Measurements from ENCODE around the gene MTCH1. TPM values are rescaled to one million over a fixed set of nuclear protein-coding genes. Genes with fewer than 3 reads are reported as not detected.

The MTCH1 gene
- total RNA-seq, 1 donor from 2014 or later: 163 TPM

- peaks cover 4% of the 10 kb centered on the region for H3K4me1 Mint-ChIP-seq (ENCODE audit: unreplicated experiment)
- no peaks in the 10 kb centered on the region for H3K9me3 Mint-ChIP-seq
- no peak overlapping the region for H3K4me3 Mint-ChIP-seq
- TF ChIP-seq, protein P1, sequence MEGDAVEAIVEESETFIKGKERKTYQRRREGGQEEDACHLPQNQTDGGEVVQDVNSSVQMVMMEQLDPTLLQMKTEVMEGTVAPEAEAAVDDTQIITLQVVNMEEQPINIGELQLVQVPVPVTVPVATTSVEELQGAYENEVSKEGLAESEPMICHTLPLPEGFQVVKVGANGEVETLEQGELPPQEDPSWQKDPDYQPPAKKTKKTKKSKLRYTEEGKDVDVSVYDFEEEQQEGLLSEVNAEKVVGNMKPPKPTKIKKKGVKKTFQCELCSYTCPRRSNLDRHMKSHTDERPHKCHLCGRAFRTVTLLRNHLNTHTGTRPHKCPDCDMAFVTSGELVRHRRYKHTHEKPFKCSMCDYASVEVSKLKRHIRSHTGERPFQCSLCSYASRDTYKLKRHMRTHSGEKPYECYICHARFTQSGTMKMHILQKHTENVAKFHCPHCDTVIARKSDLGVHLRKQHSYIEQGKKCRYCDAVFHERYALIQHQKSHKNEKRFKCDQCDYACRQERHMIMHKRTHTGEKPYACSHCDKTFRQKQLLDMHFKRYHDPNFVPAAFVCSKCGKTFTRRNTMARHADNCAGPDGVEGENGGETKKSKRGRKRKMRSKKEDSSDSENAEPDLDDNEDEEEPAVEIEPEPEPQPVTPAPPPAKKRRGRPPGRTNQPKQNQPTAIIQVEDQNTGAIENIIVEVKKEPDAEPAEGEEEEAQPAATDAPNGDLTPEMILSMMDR (conservative IDR thresholded peaks at IDR 0.05): peak; percentile 81
- no peaks in the 10 kb centered on the region for H3K27me3 Mint-ChIP-seq
- H3K27ac Mint-ChIP-seq: no peak overlapping the region
- no peaks in the 10 kb centered on the region for H3K36me3 Mint-ChIP-seq
- no peak for DNase-seq (ENCODE audit: extremely low spot score, unreplicated experiment)
These were observed 43.4 kb upstream of the MTCH1 start for GRCh38 chr6:37029249-37029971.

DNA sequence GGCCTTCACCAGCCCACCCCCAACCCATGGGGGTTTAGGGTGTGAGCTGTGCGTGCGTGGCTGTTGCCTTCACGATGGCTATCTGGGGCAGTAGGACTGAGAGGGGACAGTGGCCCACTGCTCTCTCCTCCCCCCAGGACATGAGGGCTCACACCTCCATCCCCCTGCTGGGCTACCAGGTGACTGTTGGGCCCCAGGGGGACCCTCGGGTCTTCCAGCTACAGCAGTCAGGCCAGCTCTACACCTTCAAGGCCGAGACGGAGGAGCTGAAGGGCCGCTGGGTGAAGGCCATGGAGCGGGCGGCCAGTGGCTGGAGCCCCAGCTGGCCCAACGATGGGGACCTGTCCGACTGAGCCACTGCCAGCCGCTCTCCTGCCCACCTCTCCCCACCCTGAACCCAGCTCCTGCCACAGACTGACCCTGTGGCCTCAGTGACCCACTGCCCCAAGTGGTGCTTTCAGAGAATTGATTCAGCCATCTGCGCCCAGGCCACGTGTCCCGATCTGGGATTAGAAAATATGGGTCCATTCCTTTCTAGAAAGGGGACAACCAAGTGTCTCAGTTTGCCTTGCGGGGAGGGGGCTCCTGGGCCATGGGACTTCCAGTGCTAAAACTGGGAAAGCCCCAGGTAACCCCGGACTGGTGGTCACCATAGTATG is 41.9 kb upstream of the MTCH1 start:
- Mint-ChIP-seq H3K27me3 (no peaks in the 10 kb centered on the region), H3K4me3 (no peak overlapping the region), H3K27ac (no peak overlapping the region), H3K4me1 (ENCODE audit: unreplicated experiment) (peaks cover 13% of the 10 kb centered on the region), H3K36me3 (no peaks in the 10 kb centered on the region), H3K9me3 (no peaks in the 10 kb centered on the region)
- TF ChIP-seq, protein P1 (conservative IDR thresholded peaks at IDR 0.05): no peak
- DNase-seq (ENCODE audit: extremely low spot score, unreplicated experiment): no peak

DNA sequence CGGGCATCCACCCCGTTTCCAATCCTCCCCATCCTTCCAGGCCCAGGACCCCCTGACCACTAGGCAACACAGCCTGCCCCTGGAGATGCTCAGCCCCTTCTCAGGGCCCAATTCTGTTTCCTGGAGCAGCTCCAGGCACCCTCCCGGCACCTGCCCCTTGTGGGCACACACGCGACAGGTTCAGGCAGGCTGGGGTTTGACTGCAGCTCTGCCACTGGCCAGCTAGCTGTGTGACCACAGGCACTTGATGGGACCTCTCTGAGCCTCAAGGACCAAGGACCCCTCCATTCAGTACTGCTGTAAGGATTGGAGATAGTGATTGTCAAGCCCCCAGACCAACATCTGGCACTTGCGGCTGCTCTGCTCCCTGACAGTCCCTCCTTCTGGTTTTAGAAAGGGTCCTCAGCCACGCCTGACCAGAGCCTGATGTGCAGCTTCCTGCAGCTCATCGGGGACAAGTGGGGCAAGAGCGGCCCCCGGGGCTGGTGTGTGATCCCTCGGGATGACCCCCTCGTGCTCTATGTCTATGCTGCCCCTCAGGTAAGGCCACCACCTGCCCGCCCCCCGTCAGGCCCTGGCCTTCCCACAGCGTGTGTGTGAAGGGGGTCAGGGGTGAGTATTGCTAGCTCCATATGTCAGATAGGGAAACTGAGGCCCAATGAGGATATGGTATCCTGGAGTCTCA is 41.2 kb upstream of the MTCH1 start:
- Mint-ChIP-seq H3K27ac (no peak overlapping the region), H3K4me1 (ENCODE audit: unreplicated experiment) (peaks cover 17% of the 10 kb centered on the region)

GRCh38 chr6:37025621-37026466 is 39.8 kb upstream of the MTCH1 start:
- Mint-ChIP-seq H3K36me3 (no peaks in the 10 kb centered on the region), H3K27ac (peak overlapping the region; percentile 23), H3K27me3 (no peaks in the 10 kb centered on the region), H3K4me3 (no peak overlapping the region), H3K4me1 (ENCODE audit: unreplicated experiment) (peaks cover 22% of the 10 kb centered on the region), H3K9me3 (no peaks in the 10 kb centered on the region)
- TF ChIP-seq, protein P1 (conservative IDR thresholded peaks at IDR 0.05): no peak
- DNase-seq (ENCODE audit: extremely low spot score, unreplicated experiment): no peak

More for the DNA sequence above, 41.2 kb upstream of the MTCH1 start:
- H3K9me3 Mint-ChIP-seq: no peaks in the 10 kb centered on the region
- DNase-seq (ENCODE audit: extremely low spot score, unreplicated experiment): no peak
- H3K4me3 Mint-ChIP-seq: no peak overlapping the region
- H3K27me3 Mint-ChIP-seq: no peaks in the 10 kb centered on the region
- H3K36me3 Mint-ChIP-seq: no peaks in the 10 kb centered on the region
- TF ChIP-seq, protein P1 (conservative IDR thresholded peaks at IDR 0.05): no peak

DNA sequence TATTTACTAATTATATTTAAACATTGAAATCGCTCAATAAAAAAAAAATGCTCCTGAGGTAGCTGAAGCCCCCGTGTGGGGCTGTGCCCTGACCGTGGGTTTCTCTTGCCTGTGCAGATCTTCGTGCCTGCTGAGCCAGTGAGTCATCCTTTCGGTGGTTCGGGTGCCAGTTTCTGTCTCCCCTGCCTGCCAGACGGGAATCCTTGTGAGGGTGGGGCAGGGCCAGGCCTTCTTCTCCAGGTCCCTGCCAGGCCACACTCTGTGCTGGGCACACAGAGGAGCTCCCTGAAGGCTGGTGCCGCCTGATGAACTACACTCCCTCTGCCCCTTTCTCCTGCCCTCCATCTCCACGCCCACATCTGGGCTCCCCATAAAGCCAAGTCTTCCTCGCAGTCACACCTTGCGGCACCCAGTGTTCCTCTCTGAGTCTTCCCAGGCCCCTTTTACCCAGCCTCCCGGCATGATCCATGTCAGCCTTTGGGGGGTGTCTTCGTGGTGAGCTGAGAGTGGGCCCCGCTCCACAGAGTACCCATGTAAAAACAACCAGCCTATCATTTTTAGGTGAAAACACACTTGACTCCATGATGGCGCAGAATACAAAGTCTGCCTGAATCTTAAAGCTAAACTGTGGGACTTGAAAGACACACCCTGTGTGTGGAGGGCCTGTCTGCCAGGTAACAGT is 38.8 kb upstream of the MTCH1 start:
- TF ChIP-seq, protein P1 (conservative IDR thresholded peaks at IDR 0.05): no peak
- H3K4me3 Mint-ChIP-seq: no peak overlapping the region
- H3K36me3 Mint-ChIP-seq: no peaks in the 10 kb centered on the region
- no peaks in the 10 kb centered on the region for H3K27me3 Mint-ChIP-seq
- no peaks in the 10 kb centered on the region for H3K9me3 Mint-ChIP-seq
- DNase-seq (ENCODE audit: extremely low spot score, unreplicated experiment): no peak
- peak overlapping the region; percentile 55 for H3K27ac Mint-ChIP-seq
- H3K4me1 Mint-ChIP-seq (ENCODE audit: unreplicated experiment): peaks cover 22% of the 10 kb centered on the region
